ENCODE data around the gene CC2D2A.

CC2D2A gene

GRCh38 chr4:15648600-15648999, 178.9 kb downstream of the CC2D2A start:
- no peak for DNase-seq (ENCODE audit: low read depth in 2 of 2)

DNA sequence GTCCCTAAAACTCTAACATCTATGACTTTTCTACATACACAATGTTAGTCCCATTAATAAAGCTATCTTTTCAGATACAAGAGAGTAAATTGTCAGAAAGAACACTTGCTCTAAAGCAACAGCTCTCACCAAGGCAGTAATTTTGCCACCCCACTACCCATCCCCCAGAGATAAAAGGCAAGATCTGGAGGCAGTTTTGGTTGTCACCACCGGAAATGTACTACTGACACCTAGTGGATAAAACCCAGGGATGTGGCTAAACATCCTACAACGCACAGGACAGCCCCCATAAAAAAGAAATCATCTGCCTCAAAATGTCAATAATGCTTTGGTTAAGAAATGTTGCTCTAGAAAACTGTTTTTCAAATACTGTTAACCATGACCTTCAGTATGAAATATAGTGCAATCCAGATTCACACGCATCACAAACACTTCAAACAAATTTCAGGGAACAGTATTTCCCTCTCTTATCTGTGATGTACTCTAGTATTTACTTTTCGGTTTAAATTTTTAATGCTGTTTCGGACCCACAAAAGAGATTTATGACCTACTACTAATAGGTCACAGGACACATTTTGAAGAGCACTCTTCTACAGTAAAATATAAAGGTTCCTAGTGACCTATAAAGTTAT, 180.3 kb downstream of the CC2D2A start:
- DNase-seq (ENCODE audit: low read depth in 2 of 2): peak in 1 of 2 experiments; percentile 11

All from fibroblast of skin of left biceps (primary cell).